Measurements from ENCODE around the gene CDK10.

DNA sequence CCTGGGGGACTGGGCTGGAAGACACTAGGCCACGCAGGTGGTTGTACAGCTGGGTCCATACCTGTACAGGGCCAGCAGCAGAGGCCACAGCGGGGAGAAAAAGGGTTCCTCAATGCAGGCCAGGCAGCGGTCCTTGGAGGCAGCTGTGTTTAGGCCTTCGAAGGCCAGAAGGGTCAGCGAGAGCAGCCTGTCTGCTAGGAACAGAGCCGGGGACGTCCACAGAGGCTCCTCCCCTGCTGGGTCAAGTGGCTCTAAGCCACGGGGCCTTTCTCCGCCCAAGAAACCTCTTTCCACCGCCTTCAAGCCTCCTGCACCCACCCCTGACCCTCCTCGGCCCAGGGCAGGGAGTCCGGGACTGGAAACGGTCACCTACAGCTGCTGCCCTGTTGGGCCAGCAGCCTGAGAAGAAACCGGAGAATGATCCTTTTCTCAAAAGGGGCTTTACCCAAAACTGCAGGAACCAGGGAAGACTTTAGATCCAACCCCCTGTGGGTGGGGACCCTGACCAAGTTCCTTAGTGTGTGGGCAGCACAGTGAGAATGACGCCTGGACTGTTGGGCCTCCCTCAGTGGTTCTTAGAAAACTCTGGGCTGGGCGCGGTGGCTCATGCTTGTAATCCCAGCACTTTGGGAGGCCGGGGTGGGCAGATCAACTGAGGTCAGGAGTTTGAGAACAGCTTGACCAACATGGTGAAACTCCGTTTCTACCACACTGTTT lies 23.4 kb downstream of the CDK10 start:
- TF ChIP-seq POLR2A (IDR thresholded peaks at IDR 0.05; ENCODE audit: low read depth, low read length) (no peak), POLR2AphosphoS5 (IDR thresholded peaks at IDR 0.05; ENCODE audit: low read depth, low read length) (no peak), TAF1 (IDR thresholded peaks at IDR 0.05; ENCODE audit: borderline replicate concordance, low read depth, low read length) (no peak)

All from GM12892 (cell line).